Measurements from ENCODE around the gene MRPS18A. TPM values are rescaled to one million over a fixed set of nuclear protein-coding genes. Genes with fewer than 3 reads are reported as not detected.

The MRPS18A gene
- total and polyA plus RNA-seq, 2 of the 8 experiments (the other 6 are each of a cell fraction or from before 2014, with no cell fraction given), result 48.3 to 121 TPM

- no peak overlapping the region for H3K9ac ChIP-seq (replicated peaks in 1 of 4; ENCODE audit: extremely low read depth in 1 of 4, low read depth in 3 of 4, low read length in 3 of 4)
- no peak overlapping the region for H2BK120ac ChIP-seq (replicated peaks; ENCODE audit: low read depth, low read length)
- no peaks in the 10 kb centered on the region for H3K79me2 ChIP-seq (ENCODE audit: control insufficient read depth in 1 of 2, insufficient read depth in 2 of 2, low read length in 2 of 2)
- no peak overlapping the region for H3K27ac ChIP-seq (ENCODE audit: low read depth, low read length)
- H3K9me3 ChIP-seq (ENCODE audit: insufficient read depth in 2 of 2, low read depth in 1 of 2, low read length in 1 of 2), result no peaks in the 10 kb centered on the region
- CTCF ChIA-PET (ENCODE audit: partially characterized antibody), result interaction anchor here (0.8 to 1.4 kb wide), 6 partner anchors 30 to 350 kb away, joined by 3 to 6 read pairs (median 4); no protein-coding TSS in a partner anchor
- no peak overlapping the region for H3K14ac ChIP-seq (ENCODE audit: insufficient read length)
- no peaks in the 10 kb centered on the region for H3K27me3 ChIP-seq (replicated peaks in 1 of 4; ENCODE audit: control insufficient read depth in 3 of 4, extremely low read depth in 1 of 4, insufficient read depth in 3 of 4, low read length in 3 of 4)
- no peak overlapping the region for H3K56ac ChIP-seq (replicated peaks; ENCODE audit: insufficient read length, low read depth, low read length)
- no peak for DNase-seq (ENCODE audit: low read depth in 1 of 2, low spot score in 2 of 2)
- H4K91ac ChIP-seq (replicated peaks; ENCODE audit: insufficient read length, low read length), result no peak overlapping the region
- no peak overlapping the region for H2BK15ac ChIP-seq (ENCODE audit: low read length)
- H3K4me1 ChIP-seq (replicated peaks in 1 of 4; ENCODE audit: control insufficient read depth in 3 of 4, insufficient read depth in 4 of 4, low read length in 3 of 4), result peaks cover 0 to 8% (median 0%) of the 10 kb centered on the region in 4 experiments; a peak in 5 of 7 replicates
- POLR2A ChIA-PET (ENCODE audit: partially characterized antibody), result no interaction called here
- H3K18ac ChIP-seq (ENCODE audit: extremely low read depth, low read length), result no peak overlapping the region
- H4K8ac ChIP-seq (ENCODE audit: extremely low read depth, insufficient read depth, low read length), result no peak overlapping the region
- WGBS, 2 experiments (ENCODE audit: extremely low coverage in 1 of 2, insufficient coverage in 1 of 2, insufficient read length in 1 of 2, insufficient replicate concordance in 2 of 2, low coverage in 1 of 2, low lambda C conversion rate in 2 of 2, missing lambda C conversion rate in 1 of 2), result 90% methylated on average over 2 of the region's 2 CpGs; no CpG with 5 or more reads in 1 of the 2 experiments
- H3K79me1 ChIP-seq (ENCODE audit: low read depth, low read length), result no peaks in the 10 kb centered on the region
- no peak overlapping the region for H2BK12ac ChIP-seq (ENCODE audit: low read depth, low read length)
- no peak overlapping the region for H2AK5ac ChIP-seq (ENCODE audit: low read depth, low read length)
- H4K20me1 ChIP-seq (replicated peaks in 1 of 2; ENCODE audit: control insufficient read depth in 1 of 2, insufficient read depth in 2 of 2, low read length in 2 of 2), result no peaks in the 10 kb centered on the region
- FAIRE-seq, result no peak
- no peak overlapping the region for H2BK20ac ChIP-seq (ENCODE audit: low read length)
- H3K4ac ChIP-seq (replicated peaks; ENCODE audit: insufficient read length, low read depth, low read length), result no peak overlapping the region
- TF ChIP-seq ASH2L (IDR thresholded peaks at IDR 0.05; ENCODE audit: low read length) (no peak), CBX8 (IDR thresholded peaks at IDR 0.05; ENCODE audit: borderline replicate concordance, low read depth, low read length) (no peak), ZNF274 (IDR thresholded peaks at IDR 0.05; ENCODE audit: borderline replicate concordance, extremely low read depth, low read length) (no peak), EP300 (IDR thresholded peaks at IDR 0.05; ENCODE audit: borderline replicate concordance in 1 of 2, low read depth in 2 of 2, low read length in 2 of 2) (no peak)
- H2AFZ ChIP-seq (ENCODE audit: low read length), result no peak overlapping the region
- no peak overlapping the region for H2BK5ac ChIP-seq (ENCODE audit: low read depth, low read length)
- H3K23ac ChIP-seq (ENCODE audit: insufficient read length), result no peak overlapping the region
- no peak overlapping the region for H3K4me2 ChIP-seq (ENCODE audit: insufficient read depth in 1 of 2, low read depth in 2 of 2, low read length in 2 of 2)
- no peak overlapping the region for H3K4me3 ChIP-seq (ENCODE audit: extremely low read depth in 1 of 4, insufficient read depth in 2 of 4, low read depth in 3 of 4, low read length in 4 of 4)
- no peaks in the 10 kb centered on the region for H3K23me2 ChIP-seq (ENCODE audit: low read depth, low read length)
- no peaks in the 10 kb centered on the region for H3K36me3 ChIP-seq (ENCODE audit: control insufficient read depth in 2 of 4, insufficient read depth in 4 of 4, low read length in 3 of 4)
- H4K5ac ChIP-seq (ENCODE audit: insufficient read length, low read depth, low read length), result no peak overlapping the region
Observed at GRCh38 chr6:43728586-43728985, 41.0 kb upstream of the MRPS18A start.

Data from H1 (cell line).